ENCODE measurements around the gene ERMN. TPM values are rescaled to one million over a fixed set of nuclear protein-coding genes. Genes with fewer than 3 reads are reported as not detected.
"Not testable (repeated sequence)": the region's sequence is repeated elsewhere in the genome, so short reads cannot be mapped to it uniquely, and the experiment has no call there.

The ERMN gene, protein sequence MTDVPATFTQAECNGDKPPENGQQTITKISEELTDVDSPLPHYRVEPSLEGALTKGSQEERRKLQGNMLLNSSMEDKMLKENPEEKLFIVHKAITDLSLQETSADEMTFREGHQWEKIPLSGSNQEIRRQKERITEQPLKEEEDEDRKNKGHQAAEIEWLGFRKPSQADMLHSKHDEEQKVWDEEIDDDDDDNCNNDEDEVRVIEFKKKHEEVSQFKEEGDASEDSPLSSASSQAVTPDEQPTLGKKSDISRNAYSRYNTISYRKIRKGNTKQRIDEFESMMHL
- total RNA-seq, result under 1 TPM in 1 of 2 donors, not detected in 1; 0.37 TPM
- under 1 TPM; 0.06 to 0.34 (median 0.16) TPM for polyA plus RNA-seq (ENCODE audit: insufficient read length in 6 of 6)
- long read RNA-seq, donor 1, result 0 reads
- long read RNA-seq, donor 2, result 0 reads
- long read RNA-seq, donor 3, result 0 reads
- long read RNA-seq, donor 4, result 0 reads
- long read RNA-seq, donor 5, result 0 reads
- long read RNA-seq, donor 6, result 0 reads
- long read RNA-seq, donor 7, result 0 reads
- long read RNA-seq, donor 8, result 0 reads
- long read RNA-seq, donor 9, result 0 reads
- long read RNA-seq, donor 10, result 0 reads
- long read RNA-seq, donor 11, transcript ERMN-205 (3 exons, 3,793 nt), result major isoform, 17 of 20 reads
- long read RNA-seq, donor 11, partial matches to known transcripts, result 0 of 20 reads
- long read RNA-seq, donor 11, other reads (novel, unspliced or antisense), result 0 of 20 reads
- long read RNA-seq, donor 12, result 0 reads

- no peak for ATAC-seq
- intact Hi-C loops (cut with DNase I), result no loop called here
- no peaks in the 10 kb centered on the region for H3K9me3 ChIP-seq
These were observed at the start of gene ERMN for GRCh38 chr2:157325786-157326185. Gene ERMN, minus strand, starts transcription at chr2:157325824. Its CDS starts 182 bp downstream, at chr2:157325642.

DNA sequence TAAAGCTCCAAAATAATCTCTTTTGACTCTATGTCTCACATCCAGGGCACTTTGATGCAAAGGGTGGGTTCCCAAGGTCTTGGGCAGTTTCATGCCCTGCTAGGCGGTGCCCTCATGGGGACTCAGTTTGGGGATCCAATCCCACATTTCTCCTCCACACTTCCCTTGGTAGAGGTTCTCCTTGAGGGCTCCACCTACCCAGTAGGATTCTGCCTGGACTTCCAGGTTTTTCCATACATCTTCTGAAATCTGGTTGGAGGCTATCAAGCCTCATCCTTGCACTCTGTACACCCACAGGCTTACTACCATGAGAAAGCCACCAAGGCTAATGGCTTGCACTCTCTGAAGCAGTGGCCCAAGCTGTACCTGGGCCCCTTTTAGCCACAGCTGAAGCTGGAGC, 49.8 kb upstream of the ERMN start:
- Histone ChIP-seq H3K27ac (no peak overlapping the region), H3K4me1 (no peaks in the 10 kb centered on the region), H3K9me3 (peaks cover 0 to 15% of the 10 kb centered on the region in 2 donors), H3K27me3 (no peaks in the 10 kb centered on the region), H3K36me3 (no peaks in the 10 kb centered on the region), H3K4me3 (no peak overlapping the region)
- DNase-seq, result no peak
- TF ChIP-seq CTCF (IDR thresholded peaks at IDR 0.05), result no peak
- intact Hi-C loops (cut with DNase I), result no loop called here
- ATAC-seq, result no peak

More at GRCh38 chr2:157325786-157326185, at the start of gene ERMN:
- Histone ChIP-seq H3K36me3 (no peaks in the 10 kb centered on the region), H3K4me1 (peaks cover 0 to 10% of the 10 kb centered on the region in 2 donors), H3K27me3 (no peaks in the 10 kb centered on the region), H3K4me3 (no peak within 1 kb of the TSS), H3K27ac (no peak within 1 kb of the TSS)
- DNase-seq, result no peak
- TF ChIP-seq CTCF (IDR thresholded peaks at IDR 0.05), result no peak

- DNase-seq; H3K27ac ChIP-seq; H3K36me3 ChIP-seq; H3K4me3 ChIP-seq; H3K9me3 ChIP-seq; H3K27me3 ChIP-seq; ATAC-seq; intact Hi-C loops (cut with DNase I); H3K4me1 ChIP-seq: not testable (repeated sequence)
These were observed 42.9 kb upstream of the ERMN start for GRCh38 chr2:157368508-157368907.

DNA sequence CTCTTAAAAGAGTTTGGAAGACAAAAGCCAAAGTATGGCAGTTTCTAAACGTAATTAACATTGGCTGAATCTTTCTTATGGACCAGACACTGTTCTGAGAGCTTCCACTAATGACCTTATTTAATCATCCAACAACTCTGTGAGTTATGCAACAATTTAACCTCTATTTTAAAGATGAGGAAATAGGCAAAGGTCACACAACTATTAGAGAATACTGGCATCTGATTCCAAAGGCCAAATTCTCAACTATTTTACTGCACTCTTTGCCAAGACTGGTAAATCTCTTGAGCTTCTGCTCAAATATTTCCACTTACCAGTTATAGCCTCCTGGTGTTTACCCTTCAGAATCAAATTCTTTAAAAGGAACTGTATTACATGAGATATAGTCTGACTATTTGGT, 42.1 kb upstream of the ERMN start:
- intact Hi-C loops (cut with DNase I), result no loop called here
- no peak for ATAC-seq

DNA sequence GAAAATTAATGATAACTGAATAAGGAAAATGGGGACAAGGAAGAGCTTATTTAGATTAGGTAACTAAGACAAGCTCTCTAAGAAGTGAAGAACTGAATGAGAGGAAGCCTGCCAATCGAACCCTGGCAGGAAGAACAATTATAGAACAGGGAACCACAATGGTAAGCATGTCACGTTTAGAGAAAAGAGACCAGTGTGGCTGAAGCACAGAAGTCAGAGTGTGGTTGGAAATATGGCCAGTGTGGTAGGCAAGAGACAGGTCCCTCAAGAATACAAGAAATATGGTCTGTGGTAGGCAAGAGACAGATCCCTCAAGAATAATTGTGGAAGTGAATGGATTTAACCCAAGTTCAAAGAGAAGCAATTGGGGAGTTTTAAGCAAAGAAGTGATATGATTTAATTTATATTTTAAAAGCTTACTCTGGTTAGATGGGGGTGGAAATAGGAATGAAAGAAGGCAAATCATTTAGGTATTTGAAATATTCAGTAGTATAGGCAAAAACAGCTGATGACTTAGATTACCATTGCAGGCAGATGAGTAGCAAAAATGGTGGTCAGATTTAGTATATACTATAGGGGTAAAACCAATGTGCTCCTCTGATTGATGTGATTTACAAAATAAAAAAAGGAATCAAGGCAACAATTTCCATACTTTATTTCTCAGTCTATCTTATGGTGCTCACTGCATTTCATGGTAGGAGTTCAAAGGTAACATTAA, 38.8 kb upstream of the ERMN start:
- no peak for ATAC-seq
- no peak for DNase-seq
- Histone ChIP-seq H3K27ac (no peak overlapping the region), H3K4me3 (no peak overlapping the region), H3K9me3 (peaks cover 0 to 8% of the 10 kb centered on the region in 2 donors), H3K27me3 (no peaks in the 10 kb centered on the region), H3K4me1 (no peaks in the 10 kb centered on the region), H3K36me3 (no peaks in the 10 kb centered on the region)
- intact Hi-C loops (cut with DNase I), result no loop called here
- TF ChIP-seq CTCF (IDR thresholded peaks at IDR 0.05), result no peak

More for the DNA sequence above, 42.1 kb upstream of the ERMN start:
- no peak overlapping the region for H3K27ac ChIP-seq
- H3K4me3 ChIP-seq, result no peak overlapping the region
- H3K36me3 ChIP-seq, result no peaks in the 10 kb centered on the region
- TF ChIP-seq CTCF (IDR thresholded peaks at IDR 0.05), result no peak
- no peaks in the 10 kb centered on the region for H3K4me1 ChIP-seq
- DNase-seq, result no peak
- H3K27me3 ChIP-seq, result no peaks in the 10 kb centered on the region
- H3K9me3 ChIP-seq, result no peaks in the 10 kb centered on the region
